Calu3 (cell line): ENCODE measurements around the gene STAM2. TPM values are rescaled to one million over a fixed set of nuclear protein-coding genes. Genes with fewer than 3 reads are reported as not detected.
A peak's percentile ranks its signal among the peaks of the same experiment; 100 is the strongest.

ENCODE experiments used
- Bru-seq: library from RNA; stranded (reverse); fragments of 400-500 nt; gene quantifications from one replicate; lab custom pipeline; 2021; lab: Mats Ljungman, UMichigan
- BruChase-seq, 2 experiments: library from RNA; stranded (reverse); fragments of 400-500 nt; gene quantifications; one replicate each; lab custom pipeline; 2021; lab: Mats Ljungman, UMichigan
- BruUV-seq: library from RNA; stranded (reverse); fragments of 400-500 nt; replicated peaks from 2 replicates; lab custom pipeline; 2021; lab: Mats Ljungman, UMichigan
- CTCF ChIA-PET: fragments of 300-600 bp; sonication (Branson Sonifier 250); formaldehyde crosslinking; loops from one replicate; lab custom pipeline; 2022; ENCODE audit warnings: antibody characterized with exemption; lab: Charles Lee
- DNase-seq: peaks from one replicate; pipeline ENCODE4 v3.0.0; 2022
- H3K27ac Mint-ChIP-seq: one replicate; pipeline ENCODE4 v1.8.0; 2022; ENCODE audit warnings: mixed read lengths; ENCODE audit not compliant: unreplicated experiment
- H3K27me3 Mint-ChIP-seq: one replicate; pipeline ENCODE4 v1.8.0; 2022; ENCODE audit warnings: mixed read lengths; ENCODE audit not compliant: unreplicated experiment
- H3K36me3 Mint-ChIP-seq: one replicate; pipeline ENCODE4 v1.8.0; 2022; ENCODE audit warnings: mild to moderate bottlenecking, moderate library complexity, mixed read lengths; ENCODE audit not compliant: insufficient read depth, unreplicated experiment
- H3K4me1 Mint-ChIP-seq: one replicate; pipeline ENCODE4 v1.8.0; 2022; ENCODE audit warnings: mild to moderate bottlenecking, low read depth, mixed read lengths; ENCODE audit not compliant: unreplicated experiment
- H3K4me3 Mint-ChIP-seq: one replicate; pipeline ENCODE4 v1.8.0; 2022; ENCODE audit warnings: mild to moderate bottlenecking, low read depth, moderate library complexity, mixed read lengths; ENCODE audit not compliant: unreplicated experiment
- H3K9me3 Mint-ChIP-seq: one replicate; pipeline ENCODE4 v1.8.0; 2022; ENCODE audit warnings: low read depth, mixed read lengths; ENCODE audit not compliant: unreplicated experiment
- CTCF ChIP-seq: fragments of 200-600 bp; IDR thresholded peaks from one replicate; pipeline ENCODE4 v1.8.0; 2022; ENCODE audit warnings: antibody characterized with exemption; ENCODE audit not compliant: unreplicated experiment
- intact Hi-C: fragments of 100-400 bp; cut with micrococcal nuclease; formaldehyde crosslinking; loops from one replicate; pipeline ENCODE4 v1.10.0; 2022; ENCODE audit not compliant: unreplicated experiment
- long read RNA-seq: library from polyadenylated mRNA; stranded (forward); transcript quantifications from one replicate; pipeline ENCODE4 v2.0.0, GENCODE V29; 2022
- total RNA-seq: library from RNA; stranded (reverse); gene quantifications from 2 replicates; pipeline ENCODE4 v1.2.3, GENCODE V29; 2022

STAM2 gene
- total RNA-seq (28.7 and 28.8 TPM in 2 replicates), Bru-seq, nascent RNA (percentile 81 among the genes with signal in this experiment), BruChase-seq, experiment 1, labeled RNA remaining after a 6-hour chase (percentile 79 among the genes with signal in this experiment), BruChase-seq, experiment 2, labeled RNA remaining after a 2-hour chase (percentile 77 among the genes with signal in this experiment)
- long read RNA-seq, full-length matches to known transcripts, result 5 of 7 reads
- long read RNA-seq, partial matches to known transcripts, result 2 of 7 reads
- long read RNA-seq, other reads (novel, unspliced or antisense), result 0 of 7 reads

GRCh38 chr2:152175368-152176112 is at the start of gene STAM2:
Gene STAM2, minus strand, starts transcription at chr2:152175763. Its CDS starts 121 bp downstream, at chr2:152175642.
- peaks cover under 1% of the 10 kb centered on the region for H3K9me3 Mint-ChIP-seq
- H3K4me1 Mint-ChIP-seq, result peaks cover 19% of the 10 kb centered on the region
- peak within 1 kb of the TSS; percentile 81 for H3K4me3 Mint-ChIP-seq
- peaks cover 23% of the 10 kb centered on the region for H3K36me3 Mint-ChIP-seq
- TF ChIP-seq CTCF, result peak; percentile 93
- TSS peak; percentile 90 for BruUV-seq
- intact Hi-C loops, result loop anchor here (1.0 to 5.0 kb wide), 3 partner anchors 138 to 460 kb away; partner anchors contain the start of gene FMNL2
- peak; percentile 96 for DNase-seq
- no peaks in the 10 kb centered on the region for H3K27me3 Mint-ChIP-seq
- H3K27ac Mint-ChIP-seq, result peak within 1 kb of the TSS; percentile 96
- CTCF ChIA-PET, result interaction anchor here (0.9 to 2.0 kb wide), 6 partner anchors 12 to 460 kb away, joined by 3 to 20 read pairs (median 3); no protein-coding TSS in a partner anchor

- no peaks in the 10 kb centered on the region for H3K27me3 Mint-ChIP-seq
- no peak for DNase-seq
- no peaks in the 10 kb centered on the region for H3K36me3 Mint-ChIP-seq
- H3K4me1 Mint-ChIP-seq, result peaks cover 13% of the 10 kb centered on the region
- CTCF ChIA-PET, result no interaction called here
- no TSS peak for BruUV-seq
- no peak overlapping the region for H3K4me3 Mint-ChIP-seq
- no peaks in the 10 kb centered on the region for H3K9me3 Mint-ChIP-seq
- no peak for TF ChIP-seq CTCF
- intact Hi-C loops, result loop anchor here (1.0 kb wide), 1 partner anchor 11 kb away; no protein-coding TSS in a partner anchor
- H3K27ac Mint-ChIP-seq, result no peak overlapping the region
These were observed 48.4 kb upstream of the STAM2 start for GRCh38 chr2:152223977-152224376.

GRCh38 chr2:152222975-152223637 is 47.5 kb upstream of the STAM2 start:
- no peak for TF ChIP-seq CTCF
- H3K27ac Mint-ChIP-seq, result no peak overlapping the region
- BruUV-seq, result no TSS peak
- intact Hi-C loops, result loop anchor here (1.0 kb wide), 1 partner anchor 12 kb away; no protein-coding TSS in a partner anchor
- peak; percentile 26 for DNase-seq
- peaks cover 13% of the 10 kb centered on the region for H3K4me1 Mint-ChIP-seq
- H3K4me3 Mint-ChIP-seq, result no peak overlapping the region
- CTCF ChIA-PET, result no interaction called here
- H3K27me3 Mint-ChIP-seq, result no peaks in the 10 kb centered on the region
- H3K9me3 Mint-ChIP-seq, result no peaks in the 10 kb centered on the region
- no peaks in the 10 kb centered on the region for H3K36me3 Mint-ChIP-seq

GRCh38 chr2:152221839-152222238 is 46.3 kb upstream of the STAM2 start:
- H3K4me1 Mint-ChIP-seq, result peaks cover 13% of the 10 kb centered on the region
- BruUV-seq, result no TSS peak
- no peaks in the 10 kb centered on the region for H3K9me3 Mint-ChIP-seq
- H3K36me3 Mint-ChIP-seq, result no peaks in the 10 kb centered on the region
- no peak overlapping the region for H3K27ac Mint-ChIP-seq
- intact Hi-C loops, result no loop called here
- no peak overlapping the region for H3K4me3 Mint-ChIP-seq
- DNase-seq, result no peak
- CTCF ChIA-PET, result no interaction called here
- no peaks in the 10 kb centered on the region for H3K27me3 Mint-ChIP-seq
- TF ChIP-seq CTCF, result no peak
